HG03108 (cell line): ENCODE measurements around the gene LDLRAD3.
"Not testable (repeated sequence)": the region's sequence is repeated elsewhere in the genome, so short reads cannot be mapped to it uniquely, and the experiment has no call there.

Experiments used
- ATAC-seq: cut with Tn5 transposase; IDR thresholded peaks from one replicate; pipeline ENCODE4 v1.9.1; 2021; ENCODE audit warnings: moderate library complexity; ENCODE audit not compliant: unreplicated experiment

Gene LDLRAD3

DNA sequence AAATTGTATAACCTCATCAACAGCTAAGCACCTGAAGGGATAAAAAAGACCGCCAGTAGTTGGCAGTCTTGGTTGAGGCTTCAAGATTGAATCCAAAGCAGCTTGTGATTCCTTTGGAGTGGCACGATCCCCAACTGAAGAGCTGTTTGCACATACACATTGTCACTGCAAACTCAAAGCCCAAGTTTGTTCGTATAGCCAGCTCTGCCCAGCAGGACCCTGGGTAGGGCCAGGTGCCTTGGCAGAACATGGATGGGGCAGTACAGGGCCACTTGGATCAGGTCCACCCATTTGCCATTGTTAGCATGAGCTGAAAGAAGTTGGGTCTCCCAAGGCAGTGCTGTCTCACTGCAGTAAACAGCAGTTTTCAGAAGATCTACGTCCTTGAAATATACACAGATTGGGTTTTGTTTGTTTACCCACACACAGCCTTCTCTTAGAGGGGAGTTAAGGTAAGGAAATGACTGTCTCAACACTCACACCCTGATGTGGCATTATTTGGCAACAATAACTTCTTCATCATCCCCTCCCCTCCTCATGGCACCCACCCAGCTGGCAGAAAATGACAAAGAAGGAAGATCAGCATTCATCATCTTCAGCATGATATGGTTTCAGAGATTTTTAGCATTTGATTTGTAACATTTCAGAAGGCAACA is 212.4 kb downstream of the LDLRAD3 start:
- ATAC-seq, result no peak

DNA sequence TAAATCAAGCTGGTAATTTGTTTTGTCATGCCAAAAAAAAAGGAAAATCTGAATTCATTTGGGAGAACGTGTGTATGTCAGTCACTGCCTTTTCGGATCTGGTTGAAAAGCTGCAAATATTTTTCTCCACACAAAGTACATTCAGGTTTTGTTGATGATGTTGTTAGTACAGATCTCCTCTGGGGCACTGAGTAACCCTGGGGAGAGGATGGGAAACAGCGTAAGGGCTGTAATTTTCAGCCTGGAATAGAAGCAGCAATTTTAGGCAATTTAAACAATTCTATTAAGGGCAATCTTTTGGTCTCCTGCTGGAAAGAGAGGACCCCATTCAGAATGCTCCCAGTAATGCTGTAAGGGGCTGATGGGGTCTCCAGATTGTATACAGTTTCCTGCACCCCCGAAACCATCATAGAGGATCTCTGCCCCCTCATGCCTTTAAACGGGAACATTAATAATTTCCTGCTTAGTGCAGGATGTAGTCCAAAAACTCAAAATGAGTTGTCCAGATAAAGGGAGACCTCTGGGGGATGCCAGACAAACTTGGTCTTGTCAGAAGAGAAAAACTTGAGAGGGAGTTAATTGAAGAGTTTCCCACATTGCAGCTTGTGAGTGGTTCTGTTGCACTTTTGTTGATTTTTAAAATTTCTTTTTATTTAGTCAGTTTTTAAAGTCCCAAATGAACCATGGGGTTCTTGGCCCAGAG is 213.1 kb downstream of the LDLRAD3 start:
- ATAC-seq, result no peak

DNA sequence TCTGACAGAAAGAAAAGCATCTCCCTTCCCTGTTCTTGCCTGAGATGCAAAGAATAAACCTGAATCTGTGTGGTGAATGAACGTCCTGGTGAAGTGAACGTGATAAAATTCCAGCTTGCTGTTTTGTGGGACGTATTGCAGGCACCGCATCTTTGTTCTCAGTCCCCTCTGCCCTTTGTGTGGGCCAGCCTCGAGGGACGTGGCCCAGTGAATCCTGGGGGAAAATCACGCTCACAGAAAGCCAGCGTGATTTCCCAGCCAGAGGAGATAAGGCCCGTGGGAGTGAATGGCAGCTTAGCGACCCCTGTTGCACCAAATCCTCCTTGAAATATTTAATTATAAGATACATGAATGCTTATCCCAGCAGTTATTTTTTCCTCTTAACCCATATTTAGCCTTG is 216.2 kb downstream of the LDLRAD3 start:
- ATAC-seq, result no peak

DNA sequence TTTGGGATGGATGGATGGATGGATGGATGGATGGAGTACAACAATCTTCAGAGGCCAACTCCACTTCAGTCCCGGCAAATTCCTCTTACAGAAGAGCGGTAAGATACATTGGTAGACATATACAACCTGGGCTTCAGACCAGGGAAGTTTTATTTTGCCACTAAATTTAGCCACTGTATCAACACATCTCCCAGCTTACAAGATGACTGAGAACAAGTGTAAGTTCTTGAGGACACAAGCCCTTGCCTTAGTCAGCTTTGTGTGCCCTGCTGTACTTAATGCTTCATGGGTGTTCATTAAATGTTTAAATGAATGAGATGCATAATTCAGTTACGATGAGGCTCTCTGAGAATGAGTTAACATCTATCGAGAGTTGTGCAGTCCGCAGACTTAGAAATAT is 217.7 kb downstream of the LDLRAD3 start:
- no peak for ATAC-seq

DNA sequence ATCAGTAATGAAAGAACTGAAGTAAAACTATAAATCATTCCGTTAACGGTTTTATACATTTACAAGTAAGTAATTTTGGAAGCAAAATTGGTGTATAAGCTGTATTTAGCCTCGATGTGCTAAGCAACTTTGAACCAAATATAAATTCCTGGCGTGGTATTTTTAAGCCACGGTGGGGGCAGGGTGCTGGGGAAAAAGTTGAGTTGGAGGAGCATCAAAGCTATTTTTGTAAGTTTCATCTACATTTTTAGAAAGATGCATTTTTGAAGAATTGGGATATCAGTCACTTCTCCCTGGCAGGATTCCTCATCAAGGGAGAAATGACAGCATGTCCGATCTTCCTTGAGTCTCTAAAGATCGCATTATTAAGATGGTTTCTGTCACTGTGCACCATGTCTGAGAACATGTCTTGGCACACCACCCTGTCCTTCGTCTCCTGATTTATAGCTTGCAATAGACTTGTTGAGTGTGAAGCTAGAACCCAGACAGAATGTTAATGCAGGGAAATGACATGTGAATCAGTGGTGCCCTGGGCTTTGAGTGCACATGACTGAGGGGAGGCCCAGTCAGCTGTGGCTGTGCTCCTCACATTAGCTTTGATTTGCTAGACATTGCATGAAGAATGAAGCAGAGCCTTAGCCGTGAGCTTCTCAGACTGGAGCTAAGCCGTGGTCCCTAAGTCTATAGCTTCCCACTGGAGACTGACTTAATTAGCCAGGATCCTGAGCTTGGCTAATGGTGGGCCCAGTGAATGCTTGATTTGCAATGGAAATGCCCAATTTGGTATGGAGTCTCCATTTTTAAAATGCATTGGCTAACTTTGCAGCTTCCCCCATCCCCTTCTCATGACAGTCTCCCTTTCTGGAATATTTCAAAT is 218.4 kb downstream of the LDLRAD3 start:
- ATAC-seq, result no peak

DNA sequence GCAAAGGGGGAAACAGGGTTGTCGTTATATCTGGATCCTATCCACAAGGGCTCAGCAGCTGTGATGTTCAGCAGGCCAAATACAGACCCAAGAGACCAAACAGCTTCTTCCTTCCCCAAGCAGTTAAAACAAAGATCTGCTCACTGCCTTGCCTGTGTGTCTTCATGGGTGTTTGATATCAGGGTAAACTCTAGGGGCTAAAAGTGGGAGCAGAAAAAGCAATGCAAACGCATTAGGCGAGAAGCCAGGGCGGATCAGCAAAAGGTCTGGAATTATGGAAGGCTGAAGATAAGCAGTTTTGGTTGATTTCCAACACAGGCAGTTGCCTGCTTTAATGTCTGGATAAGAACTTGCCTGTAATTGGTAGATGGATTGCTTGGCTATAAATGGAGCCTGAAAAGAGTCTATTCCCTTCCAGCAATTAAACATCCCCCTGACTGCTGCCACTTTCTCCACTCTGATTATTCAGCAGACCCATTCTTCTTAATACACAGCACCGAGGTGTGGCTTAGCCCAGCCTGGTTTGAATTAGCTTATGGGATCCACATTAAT is 219.1 kb downstream of the LDLRAD3 start:
- no peak for ATAC-seq

DNA sequence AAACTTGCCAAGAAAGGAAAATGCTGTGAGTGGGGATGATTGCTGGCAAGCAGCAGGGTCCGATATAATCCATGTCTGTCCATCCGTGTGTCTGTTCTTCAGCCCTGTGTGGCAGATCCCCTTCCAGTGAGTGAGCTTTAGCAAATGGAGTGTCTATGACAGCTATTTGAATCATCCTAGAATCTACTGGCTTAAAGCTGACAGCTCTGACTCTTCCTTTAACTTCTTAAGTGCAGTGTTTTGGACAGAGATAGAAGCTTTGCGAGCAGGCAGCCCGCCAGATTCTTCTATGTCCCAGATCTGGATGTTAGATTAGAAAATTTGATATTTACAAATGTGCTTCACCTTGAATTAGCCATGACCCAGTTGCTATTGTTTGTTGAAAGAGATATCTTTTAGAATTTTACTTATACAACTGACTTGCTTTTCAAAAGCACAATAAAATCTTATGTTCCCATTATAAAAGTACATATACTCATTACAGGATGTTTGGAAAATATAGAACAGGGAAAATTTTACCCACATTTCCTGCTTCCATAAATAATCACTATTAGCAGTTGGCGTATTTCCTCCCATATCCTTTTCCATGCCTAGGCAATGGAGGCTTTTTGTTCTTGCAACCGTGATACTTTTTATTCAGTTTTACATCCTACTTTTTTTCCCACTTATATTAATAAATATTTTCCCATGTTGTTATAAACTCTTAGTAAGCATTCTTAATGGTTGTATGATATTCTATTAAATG is 220.8 kb downstream of the LDLRAD3 start:
- ATAC-seq, result no peak

DNA sequence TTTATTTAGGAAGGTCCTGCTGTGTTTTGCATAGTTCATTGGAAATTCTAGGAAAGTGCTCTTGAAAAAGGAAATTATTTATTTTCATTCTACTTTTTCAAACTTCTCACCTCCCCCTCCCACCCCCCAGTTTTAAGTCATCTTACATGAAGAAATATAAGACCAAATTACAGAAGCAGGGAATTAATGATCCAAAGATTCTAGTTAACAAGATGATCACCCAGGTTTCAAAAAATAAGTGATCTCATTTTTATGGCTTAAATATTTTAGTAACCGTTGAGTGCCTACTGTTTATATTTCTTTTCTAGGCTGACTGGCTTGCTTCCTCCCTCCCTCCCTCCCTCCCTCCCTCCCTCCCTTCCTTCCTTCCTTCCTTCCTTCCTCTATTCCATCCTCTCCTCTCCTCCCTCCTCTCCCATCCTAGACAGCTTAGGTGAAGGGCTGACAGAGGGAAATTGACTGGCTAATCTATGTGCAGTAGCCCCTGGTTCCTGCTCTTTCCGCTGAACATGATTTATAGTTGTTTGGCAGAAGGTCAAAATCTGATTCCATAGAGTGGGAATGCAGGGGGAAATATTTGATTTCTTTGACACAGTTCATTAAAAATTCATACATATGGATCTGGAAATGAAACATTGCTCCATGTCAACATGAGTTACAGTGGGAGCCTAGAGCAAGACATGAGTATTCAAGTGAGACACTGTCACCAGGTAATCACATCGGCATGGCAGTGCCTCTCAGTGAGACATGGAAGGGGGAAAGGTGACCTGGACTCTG is 221.9 kb downstream of the LDLRAD3 start:
- ATAC-seq, result no peak

DNA sequence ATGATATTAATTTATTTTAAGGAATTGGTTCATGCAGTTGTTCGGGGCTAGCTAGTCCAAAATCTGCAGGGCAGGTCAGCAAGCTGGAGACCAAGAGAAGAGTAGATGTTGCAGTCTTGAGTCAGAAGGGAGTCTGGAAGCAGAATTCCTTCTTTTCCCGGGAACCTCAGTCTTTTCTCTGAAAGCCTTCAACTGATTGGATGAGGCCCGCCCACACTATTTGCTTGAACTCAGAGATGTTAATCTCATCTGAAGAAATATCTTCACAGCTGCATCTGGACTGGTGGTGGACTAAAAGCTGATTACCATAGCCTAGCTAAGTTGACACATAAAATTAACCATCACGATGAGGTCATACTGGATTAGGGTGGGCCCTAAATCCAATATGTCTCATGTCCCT is 223.2 kb downstream of the LDLRAD3 start:
- ATAC-seq, result no peak

DNA sequence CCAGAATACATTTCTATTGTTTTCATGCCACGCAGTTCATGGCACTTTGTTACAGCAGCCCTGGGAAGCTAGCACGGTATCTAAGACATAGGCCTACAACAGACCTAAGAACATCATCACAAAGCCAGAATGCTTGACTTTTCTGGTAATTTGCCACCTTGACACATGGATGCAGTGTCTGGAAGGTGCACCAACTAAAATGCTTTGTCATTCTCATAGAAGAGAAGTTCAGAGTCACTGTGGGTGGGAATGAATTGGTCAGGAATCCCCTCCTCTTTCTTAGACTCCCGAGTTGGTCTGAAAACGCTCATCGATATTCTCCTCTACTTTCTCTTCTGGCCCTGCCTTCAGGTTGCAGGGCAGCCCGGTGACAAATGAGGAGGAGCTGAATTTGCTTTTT is 223.9 kb downstream of the LDLRAD3 start:
- no peak for ATAC-seq

DNA sequence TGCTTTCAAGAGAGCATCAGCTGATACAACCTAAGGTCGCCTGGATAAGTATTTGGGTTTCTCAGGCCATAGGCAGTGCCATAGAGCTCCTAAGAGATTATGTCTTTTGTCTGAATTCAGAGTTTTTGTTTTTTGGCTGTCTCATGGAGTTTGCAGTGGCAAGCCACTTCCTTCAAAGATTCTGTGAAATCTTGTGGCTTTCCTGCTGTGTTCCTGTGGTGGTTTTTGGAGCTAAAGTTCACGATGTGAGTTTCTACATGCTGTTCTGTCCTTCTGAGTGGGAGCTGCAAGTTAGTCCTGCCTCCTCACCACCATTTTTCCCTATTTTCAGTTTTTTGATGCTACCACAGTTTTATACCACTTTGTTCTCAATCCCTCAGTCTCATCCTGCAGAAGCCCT is 234.0 kb downstream of the LDLRAD3 start:
- ATAC-seq, result no peak

DNA sequence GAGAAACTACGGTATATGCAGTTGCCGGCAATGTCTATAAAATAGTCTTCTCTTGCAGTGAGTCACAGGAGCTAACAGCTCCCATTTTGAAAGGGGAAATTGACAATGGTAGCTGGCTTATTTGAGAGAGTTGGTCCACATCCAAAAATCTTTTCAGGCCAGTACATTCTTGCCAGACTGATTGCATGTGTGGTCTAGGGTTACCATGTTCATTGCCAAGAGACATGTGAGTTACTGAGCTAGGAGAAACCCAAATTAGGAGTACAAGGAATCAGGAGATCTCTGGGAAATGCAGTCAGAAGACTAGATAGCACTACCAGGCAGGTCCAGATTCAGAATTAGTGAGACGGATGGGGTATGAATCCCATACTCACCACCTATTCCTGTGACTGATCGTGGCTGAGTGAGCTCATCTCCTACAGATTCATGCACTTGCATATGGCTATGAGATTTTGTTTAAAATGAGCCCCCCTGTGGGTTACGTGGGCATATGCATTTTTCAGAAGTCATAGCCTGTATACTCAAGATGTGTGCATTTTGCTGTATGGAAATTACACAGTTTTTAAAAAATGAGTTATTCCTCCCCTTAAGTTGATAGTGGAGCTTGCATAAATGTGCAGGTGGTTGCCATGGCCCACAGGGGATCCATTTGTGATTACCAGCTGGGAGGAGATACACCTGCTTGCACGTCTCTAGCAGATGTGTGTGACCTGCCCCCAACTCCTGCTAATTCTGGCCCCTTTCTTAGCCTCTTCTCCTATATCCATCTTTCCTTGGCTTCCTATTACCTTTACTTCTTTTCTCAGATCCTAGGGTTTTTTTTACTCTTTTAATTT is 242.7 kb downstream of the LDLRAD3 start:
- ATAC-seq, result no peak

DNA sequence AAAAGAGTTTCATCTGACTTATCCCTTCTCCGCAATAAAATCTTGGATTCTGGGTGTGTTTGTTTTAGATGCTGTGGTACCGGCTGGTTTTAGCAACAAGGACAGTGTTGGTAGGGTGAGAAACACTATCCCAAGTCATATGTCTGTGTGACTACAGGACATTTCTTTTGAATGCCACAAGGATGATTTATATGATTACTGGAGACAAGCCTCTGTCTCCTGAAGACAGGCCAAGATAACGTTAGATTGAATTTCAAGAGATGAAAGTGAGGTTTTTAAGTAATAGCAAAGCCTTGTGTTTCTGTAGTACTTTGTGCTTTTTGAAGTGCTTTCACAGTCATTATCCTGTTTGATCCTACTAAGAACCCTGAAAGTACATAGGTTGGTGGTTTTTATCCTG is 243.8 kb downstream of the LDLRAD3 start:
- no peak for ATAC-seq

DNA sequence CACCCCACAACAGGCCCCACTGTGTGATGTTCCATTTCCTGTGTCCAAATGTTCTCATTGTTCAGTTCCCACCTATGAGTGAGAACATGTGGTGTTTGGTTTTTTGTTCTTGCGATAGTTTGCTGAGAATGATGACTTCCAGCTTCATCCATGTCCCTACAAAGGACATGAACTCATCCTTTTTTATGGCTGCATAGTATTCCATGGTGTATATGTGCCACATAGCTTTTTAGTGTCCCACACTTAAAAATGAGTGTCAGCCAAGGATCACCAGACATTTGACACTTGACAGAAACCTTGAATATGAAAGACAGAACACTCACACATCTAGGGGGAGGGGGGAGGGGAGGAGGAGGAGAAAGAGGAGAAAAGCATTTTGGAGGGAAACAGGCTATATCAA is 245.9 kb downstream of the LDLRAD3 start:
- not testable (repeated sequence) for ATAC-seq

DNA sequence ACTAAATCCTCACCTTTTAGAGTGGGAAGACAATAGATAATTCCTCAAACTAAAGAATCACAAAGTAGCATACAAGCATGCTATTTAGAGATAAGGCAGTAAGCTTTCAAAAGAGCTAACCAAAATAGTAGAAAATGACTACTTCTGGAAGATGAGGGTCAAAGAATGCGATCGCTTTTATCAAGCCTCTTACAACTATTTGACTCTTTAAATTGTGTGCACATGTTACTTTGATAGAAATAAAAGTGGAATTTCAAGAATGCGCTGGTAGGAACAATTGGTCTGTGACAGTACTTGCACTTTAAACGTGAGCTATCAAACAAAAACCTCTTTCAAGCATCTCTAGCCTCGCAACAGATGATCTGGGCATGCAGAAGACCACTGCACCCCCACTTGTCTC is 248.1 kb downstream of the LDLRAD3 start:
- no peak for ATAC-seq

DNA sequence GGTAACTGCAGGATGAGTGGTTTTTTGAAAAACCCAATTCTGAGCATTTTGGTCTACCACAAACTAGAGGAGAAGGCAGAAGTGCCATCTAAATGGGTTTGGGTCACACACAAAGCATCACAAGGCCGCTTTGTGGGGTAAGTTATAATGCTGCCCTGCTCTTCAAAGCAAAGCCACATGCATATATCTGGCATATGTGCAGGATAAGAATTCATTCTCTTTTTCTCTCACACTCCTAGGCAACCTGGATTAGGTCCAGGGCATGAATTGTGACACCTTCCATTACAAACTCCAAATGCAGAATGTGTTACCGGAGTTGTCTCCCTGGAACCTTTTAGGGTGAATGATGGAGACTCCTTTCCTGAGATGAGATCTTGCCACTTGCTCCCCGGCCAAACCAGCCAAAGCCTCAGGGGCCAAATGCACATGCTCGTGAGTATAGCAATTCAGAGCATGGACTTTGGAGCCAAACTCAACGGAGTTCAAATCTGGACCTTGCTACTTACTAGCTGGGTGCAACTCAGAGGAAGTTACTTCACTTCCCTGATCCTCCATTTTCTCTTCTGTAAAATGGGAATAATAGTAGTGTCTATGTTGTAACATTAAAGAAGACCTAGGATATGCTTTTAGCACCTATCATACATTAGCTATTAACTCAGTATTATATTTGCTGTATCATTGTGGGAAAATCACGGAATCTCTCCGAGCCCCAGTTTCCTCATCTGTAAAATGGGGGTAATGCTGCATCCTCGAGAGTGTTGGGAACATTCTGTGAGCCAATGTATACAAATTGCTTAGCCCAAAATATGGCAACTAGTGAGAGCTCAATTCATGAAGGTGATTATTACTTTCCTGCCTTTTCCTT is 248.8 kb downstream of the LDLRAD3 start:
- ATAC-seq, result no peak

DNA sequence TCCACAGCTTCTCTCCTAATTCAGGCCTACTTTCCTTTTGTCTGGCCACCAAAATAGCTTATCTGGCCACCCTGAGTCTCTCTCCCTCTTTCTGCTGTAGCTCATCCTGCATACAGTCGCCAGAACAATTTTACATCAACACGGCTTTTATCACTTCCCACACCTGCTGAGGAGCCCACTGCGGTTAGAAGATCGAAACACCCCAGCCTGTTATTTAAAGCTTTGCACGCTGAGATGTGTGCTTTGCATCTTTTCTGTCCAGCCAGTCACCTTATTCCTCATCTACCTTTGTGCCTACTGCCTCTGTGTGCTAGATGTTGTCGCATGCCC is 249.4 kb downstream of the LDLRAD3 start:
- no peak for ATAC-seq

DNA sequence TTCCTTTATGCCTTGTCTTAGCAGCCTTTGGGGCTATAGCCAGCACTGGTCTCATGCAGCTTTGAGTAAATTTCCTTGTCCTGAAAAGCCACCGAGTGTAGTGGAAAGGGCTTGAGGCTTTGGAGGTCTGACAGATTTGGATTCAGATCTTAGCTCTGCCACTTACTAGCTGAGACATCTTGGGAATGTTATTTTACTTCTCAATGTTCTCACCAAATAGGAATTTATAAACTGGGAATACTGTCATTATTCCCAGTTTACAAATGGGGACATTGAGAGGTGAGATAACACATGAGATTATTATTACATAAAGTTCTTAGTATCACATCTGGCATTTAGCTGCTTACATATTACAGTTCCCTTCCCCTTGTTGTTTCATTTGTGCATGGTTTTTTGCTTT is 249.9 kb downstream of the LDLRAD3 start:
- ATAC-seq, result no peak
